Calu3 (cell line): ENCODE results near the gene SLC9A3. TPM values are rescaled to one million over a fixed set of nuclear protein-coding genes. Genes with fewer than 3 reads are reported as not detected.

Experiments used
- BruUV-seq: library from RNA; stranded (reverse); fragments of 400-500 nt; replicated peaks from 2 replicates; lab custom pipeline; 2021; lab: Mats Ljungman, UMichigan
- CTCF ChIA-PET: fragments of 300-600 bp; sonication (Branson Sonifier 250); formaldehyde crosslinking; loops from one replicate; lab custom pipeline; 2022; ENCODE audit warnings: antibody characterized with exemption; lab: Charles Lee
- DNase-seq: peaks from one replicate; pipeline ENCODE4 v3.0.0; 2022
- H3K27ac Mint-ChIP-seq: one replicate; pipeline ENCODE4 v1.8.0; 2022; ENCODE audit warnings: mixed read lengths; ENCODE audit not compliant: unreplicated experiment
- H3K27me3 Mint-ChIP-seq: one replicate; pipeline ENCODE4 v1.8.0; 2022; ENCODE audit warnings: mixed read lengths; ENCODE audit not compliant: unreplicated experiment
- H3K36me3 Mint-ChIP-seq: one replicate; pipeline ENCODE4 v1.8.0; 2022; ENCODE audit warnings: mild to moderate bottlenecking, moderate library complexity, mixed read lengths; ENCODE audit not compliant: insufficient read depth, unreplicated experiment
- H3K4me1 Mint-ChIP-seq: one replicate; pipeline ENCODE4 v1.8.0; 2022; ENCODE audit warnings: mild to moderate bottlenecking, low read depth, mixed read lengths; ENCODE audit not compliant: unreplicated experiment
- H3K4me3 Mint-ChIP-seq: one replicate; pipeline ENCODE4 v1.8.0; 2022; ENCODE audit warnings: mild to moderate bottlenecking, low read depth, moderate library complexity, mixed read lengths; ENCODE audit not compliant: unreplicated experiment
- H3K9me3 Mint-ChIP-seq: one replicate; pipeline ENCODE4 v1.8.0; 2022; ENCODE audit warnings: low read depth, mixed read lengths; ENCODE audit not compliant: unreplicated experiment
- intact Hi-C: fragments of 100-400 bp; cut with micrococcal nuclease; formaldehyde crosslinking; loops from one replicate; pipeline ENCODE4 v1.10.0; 2022; ENCODE audit not compliant: unreplicated experiment
- total RNA-seq: library from RNA; stranded (reverse); gene quantifications from 2 replicates; pipeline ENCODE4 v1.2.3, GENCODE V29; 2022
- TF ChIP-seq, protein P1 (sequence below): fragments of 200-600 bp; IDR thresholded peaks from one replicate; pipeline ENCODE4 v1.8.0; 2022; ENCODE audit warnings: antibody characterized with exemption; ENCODE audit not compliant: unreplicated experiment

Gene SLC9A3
- total RNA-seq, 1 experiment from 2014 or later, result 1.1 TPM

DNA sequence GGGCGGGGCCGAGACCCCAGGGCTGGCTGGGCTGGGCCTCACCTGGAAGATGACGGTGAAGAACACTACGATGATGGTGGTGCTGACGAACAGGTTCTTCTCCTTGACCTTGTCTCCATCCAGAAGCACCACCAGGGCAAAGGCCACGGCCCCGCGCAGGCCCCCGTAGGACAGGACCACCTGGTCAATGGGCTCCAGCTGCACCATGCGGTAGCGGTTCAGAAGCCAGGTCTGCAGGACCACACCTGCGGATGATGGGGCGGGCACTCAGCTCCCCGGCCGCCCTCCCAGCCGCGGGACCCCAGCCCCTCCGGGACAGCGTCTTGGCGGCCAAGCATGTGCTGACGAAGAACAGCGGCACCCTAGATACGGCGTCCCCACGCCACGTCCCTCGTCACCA lies 41.7 kb downstream of the SLC9A3 start:
- Mint-ChIP-seq H3K4me1 (no peaks in the 10 kb centered on the region), H3K27me3 (peaks cover 13% of the 10 kb centered on the region), H3K27ac (no peak overlapping the region), H3K9me3 (no peaks in the 10 kb centered on the region), H3K36me3 (peaks cover 9% of the 10 kb centered on the region), H3K4me3 (no peak overlapping the region)
- no TSS peak for BruUV-seq
- TF ChIP-seq, protein P1, sequence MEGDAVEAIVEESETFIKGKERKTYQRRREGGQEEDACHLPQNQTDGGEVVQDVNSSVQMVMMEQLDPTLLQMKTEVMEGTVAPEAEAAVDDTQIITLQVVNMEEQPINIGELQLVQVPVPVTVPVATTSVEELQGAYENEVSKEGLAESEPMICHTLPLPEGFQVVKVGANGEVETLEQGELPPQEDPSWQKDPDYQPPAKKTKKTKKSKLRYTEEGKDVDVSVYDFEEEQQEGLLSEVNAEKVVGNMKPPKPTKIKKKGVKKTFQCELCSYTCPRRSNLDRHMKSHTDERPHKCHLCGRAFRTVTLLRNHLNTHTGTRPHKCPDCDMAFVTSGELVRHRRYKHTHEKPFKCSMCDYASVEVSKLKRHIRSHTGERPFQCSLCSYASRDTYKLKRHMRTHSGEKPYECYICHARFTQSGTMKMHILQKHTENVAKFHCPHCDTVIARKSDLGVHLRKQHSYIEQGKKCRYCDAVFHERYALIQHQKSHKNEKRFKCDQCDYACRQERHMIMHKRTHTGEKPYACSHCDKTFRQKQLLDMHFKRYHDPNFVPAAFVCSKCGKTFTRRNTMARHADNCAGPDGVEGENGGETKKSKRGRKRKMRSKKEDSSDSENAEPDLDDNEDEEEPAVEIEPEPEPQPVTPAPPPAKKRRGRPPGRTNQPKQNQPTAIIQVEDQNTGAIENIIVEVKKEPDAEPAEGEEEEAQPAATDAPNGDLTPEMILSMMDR, result no peak
- no peak for DNase-seq
- CTCF ChIA-PET, result no interaction called here
- intact Hi-C loops, result no loop called here

DNA sequence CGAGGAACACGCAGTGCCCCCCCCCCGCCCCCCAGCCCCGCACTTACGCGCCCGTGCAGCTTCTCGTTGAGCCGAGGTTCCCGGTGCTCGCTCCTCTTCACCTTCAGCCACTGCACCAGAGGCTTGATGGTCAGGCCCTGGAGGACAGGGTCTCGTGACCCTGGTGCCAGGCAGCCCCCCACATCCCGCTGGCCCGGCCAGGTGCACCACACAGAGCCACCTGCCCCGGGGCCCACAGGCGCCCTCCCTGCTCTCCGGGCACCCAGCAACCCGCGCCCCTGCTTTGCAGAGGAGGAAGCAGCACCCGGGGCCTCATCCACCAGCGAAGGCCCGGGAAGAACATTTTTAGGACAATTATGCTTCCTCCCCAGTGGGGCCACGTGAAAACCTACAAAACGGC lies 42.2 kb downstream of the SLC9A3 start:
- Mint-ChIP-seq H3K27me3 (peaks cover 18% of the 10 kb centered on the region), H3K4me1 (no peaks in the 10 kb centered on the region), H3K36me3 (peaks cover 9% of the 10 kb centered on the region), H3K9me3 (no peaks in the 10 kb centered on the region), H3K27ac (no peak overlapping the region), H3K4me3 (no peak overlapping the region)
- TF ChIP-seq, protein P1, result no peak
- CTCF ChIA-PET, result no interaction called here
- no peak for DNase-seq
- no TSS peak for BruUV-seq
- intact Hi-C loops, result no loop called here

DNA sequence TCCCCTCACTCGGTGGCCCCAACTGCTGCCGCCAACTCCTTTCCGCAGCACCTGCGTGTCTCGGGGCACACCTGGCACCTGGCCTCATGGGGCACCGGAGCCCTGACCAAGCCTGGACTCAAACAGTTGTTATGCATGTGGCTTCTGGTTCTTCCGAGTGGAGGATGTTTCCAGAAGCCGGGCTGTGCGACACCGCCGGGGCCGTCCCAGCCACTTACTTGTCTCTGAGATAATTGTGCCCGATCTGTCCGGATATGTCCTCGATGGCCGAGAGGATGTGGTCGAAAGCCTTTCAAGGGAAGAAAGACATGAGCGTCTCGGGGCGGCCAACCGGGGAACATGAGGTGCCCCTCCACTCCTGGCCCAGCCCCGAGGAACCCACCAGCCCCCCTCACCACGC lies 42.9 kb downstream of the SLC9A3 start:
- CTCF ChIA-PET, result no interaction called here
- Mint-ChIP-seq H3K36me3 (peaks cover 9% of the 10 kb centered on the region), H3K4me1 (no peaks in the 10 kb centered on the region), H3K27ac (no peak overlapping the region), H3K27me3 (peaks cover 25% of the 10 kb centered on the region), H3K9me3 (no peaks in the 10 kb centered on the region), H3K4me3 (no peak overlapping the region)
- TF ChIP-seq, protein P1, result no peak
- DNase-seq, result no peak
- BruUV-seq, result no TSS peak
- intact Hi-C loops, result no loop called here

DNA sequence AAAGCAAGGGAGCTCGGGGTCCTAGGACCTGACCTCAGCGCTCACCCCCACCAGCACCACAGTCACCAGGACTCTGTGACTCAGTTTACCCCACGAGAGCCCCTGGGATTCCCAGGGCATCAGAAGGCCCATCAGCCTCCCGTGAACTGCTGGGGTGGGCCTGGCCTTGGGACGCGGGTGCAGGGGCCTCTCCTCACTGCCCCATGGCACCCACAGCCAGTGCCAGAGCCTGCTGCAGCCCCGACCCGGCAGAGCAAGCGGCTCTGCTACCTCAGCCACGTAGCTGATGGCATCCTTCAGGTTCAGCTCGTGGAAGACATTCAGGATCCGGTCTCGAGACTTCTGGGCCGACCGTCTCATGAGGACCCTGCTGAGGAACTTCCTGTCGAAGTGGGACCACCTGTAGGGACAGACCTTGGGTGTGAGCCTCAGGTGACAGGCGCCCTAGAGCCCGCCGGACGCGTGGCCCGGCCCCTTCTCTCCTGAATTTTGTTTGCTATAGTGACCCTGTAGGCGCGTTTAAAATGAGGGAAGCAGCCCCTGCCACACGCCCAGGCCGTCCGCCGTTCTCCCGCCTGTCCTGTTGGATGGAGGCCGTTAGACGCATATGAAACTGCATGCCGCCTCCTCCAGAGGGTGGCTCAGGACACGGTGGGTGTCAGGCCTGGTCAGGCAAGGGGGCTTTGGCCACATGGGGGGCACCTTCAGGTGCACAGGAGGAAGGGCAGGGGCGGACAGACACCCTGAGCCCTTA lies 44.5 kb downstream of the SLC9A3 start:
- no peak overlapping the region for H3K27ac Mint-ChIP-seq
- CTCF ChIA-PET, result no interaction called here
- BruUV-seq, result no TSS peak
- H3K27me3 Mint-ChIP-seq, result peaks cover 41% of the 10 kb centered on the region
- intact Hi-C loops, result no loop called here
- no peaks in the 10 kb centered on the region for H3K9me3 Mint-ChIP-seq
- no peak overlapping the region for H3K4me3 Mint-ChIP-seq
- H3K36me3 Mint-ChIP-seq, result peaks cover 18% of the 10 kb centered on the region
- H3K4me1 Mint-ChIP-seq, result no peaks in the 10 kb centered on the region
- TF ChIP-seq, protein P1, result no peak
- DNase-seq, result no peak
